WTC11 (cell line): Measurements from ENCODE around the gene STPG2.

Experiments used
- ATF3 ChIP-seq: sonication (generic); formaldehyde crosslinking; conservative IDR thresholded peaks from 2 replicates; pipeline ENCODE4 v1.8.1; 2022; ENCODE audit warnings: mild to moderate bottlenecking, missing genetic modification reagents
- CBFB ChIP-seq: sonication (generic); formaldehyde crosslinking; IDR thresholded peaks from 2 replicates; pipeline ENCODE4 v1.8.1; 2022; ENCODE audit warnings: mild to moderate bottlenecking, low read depth, missing genetic modification reagents
- CREM ChIP-seq: sonication (generic); formaldehyde crosslinking; IDR thresholded peaks from 2 replicates; pipeline ENCODE4 v1.8.1; 2022; ENCODE audit warnings: mild to moderate bottlenecking, missing genetic modification reagents, moderate library complexity
- JUN ChIP-seq: sonication (generic); formaldehyde crosslinking; IDR thresholded peaks from 2 replicates; pipeline ENCODE4 v1.8.0; 2023; ENCODE audit warnings: mild to moderate bottlenecking, missing genetic modification reagents
- NFYB ChIP-seq: sonication (generic); formaldehyde crosslinking; conservative IDR thresholded peaks from 2 replicates; pipeline ENCODE4 v1.8.0; 2022; ENCODE audit warnings: low read depth, missing genetic modification reagents
- PRRX2 ChIP-seq: fragments of 250-450 bp; sonication (Bioruptor Pico); IDR thresholded peaks from 2 replicates; pipeline ENCODE4 v1.8.0; 2021; ENCODE audit warnings: mild to moderate bottlenecking
- TF ChIP-seq, protein P1 (sequence below): fragments of 200-600 bp; IDR thresholded peaks from 2 replicates; pipeline ENCODE4 v1.8.0; 2022; ENCODE audit warnings: antibody characterized with exemption
- TF ChIP-seq, protein P2 (sequence below): sonication (generic); formaldehyde crosslinking; IDR thresholded peaks from 2 replicates; pipeline ENCODE4 v1.8.1; 2023; ENCODE audit warnings: mild to moderate bottlenecking, missing genetic modification reagents, moderate library complexity
- TF ChIP-seq, protein P3 (sequence below): sonication (generic); formaldehyde crosslinking; IDR thresholded peaks from 2 replicates; pipeline ENCODE4 v1.8.1; 2022; ENCODE audit warnings: low read depth, missing genetic modification reagents, borderline replicate concordance

DNA sequence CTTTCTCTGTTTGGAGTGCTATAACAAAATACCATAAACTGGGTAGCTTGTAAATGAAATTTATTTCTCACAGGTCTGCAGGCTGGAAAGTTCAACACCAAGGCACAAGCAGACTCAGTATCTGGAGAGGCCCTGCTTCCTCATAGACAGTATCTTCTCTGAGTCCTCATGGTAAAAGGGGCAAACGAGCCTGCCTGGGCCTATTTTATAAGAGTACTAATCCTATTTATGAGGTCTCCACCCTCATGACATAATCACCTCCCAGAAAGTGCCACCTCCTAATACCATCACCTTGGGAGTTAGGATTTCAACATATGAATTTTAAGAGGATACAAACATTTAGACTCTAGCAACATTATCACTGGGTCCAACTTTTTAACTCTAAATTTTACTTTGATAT lies 200.3 kb downstream of the STPG2 start:
- TF ChIP-seq, protein P1, sequence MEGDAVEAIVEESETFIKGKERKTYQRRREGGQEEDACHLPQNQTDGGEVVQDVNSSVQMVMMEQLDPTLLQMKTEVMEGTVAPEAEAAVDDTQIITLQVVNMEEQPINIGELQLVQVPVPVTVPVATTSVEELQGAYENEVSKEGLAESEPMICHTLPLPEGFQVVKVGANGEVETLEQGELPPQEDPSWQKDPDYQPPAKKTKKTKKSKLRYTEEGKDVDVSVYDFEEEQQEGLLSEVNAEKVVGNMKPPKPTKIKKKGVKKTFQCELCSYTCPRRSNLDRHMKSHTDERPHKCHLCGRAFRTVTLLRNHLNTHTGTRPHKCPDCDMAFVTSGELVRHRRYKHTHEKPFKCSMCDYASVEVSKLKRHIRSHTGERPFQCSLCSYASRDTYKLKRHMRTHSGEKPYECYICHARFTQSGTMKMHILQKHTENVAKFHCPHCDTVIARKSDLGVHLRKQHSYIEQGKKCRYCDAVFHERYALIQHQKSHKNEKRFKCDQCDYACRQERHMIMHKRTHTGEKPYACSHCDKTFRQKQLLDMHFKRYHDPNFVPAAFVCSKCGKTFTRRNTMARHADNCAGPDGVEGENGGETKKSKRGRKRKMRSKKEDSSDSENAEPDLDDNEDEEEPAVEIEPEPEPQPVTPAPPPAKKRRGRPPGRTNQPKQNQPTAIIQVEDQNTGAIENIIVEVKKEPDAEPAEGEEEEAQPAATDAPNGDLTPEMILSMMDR, result no peak
- TF ChIP-seq, protein P2, sequence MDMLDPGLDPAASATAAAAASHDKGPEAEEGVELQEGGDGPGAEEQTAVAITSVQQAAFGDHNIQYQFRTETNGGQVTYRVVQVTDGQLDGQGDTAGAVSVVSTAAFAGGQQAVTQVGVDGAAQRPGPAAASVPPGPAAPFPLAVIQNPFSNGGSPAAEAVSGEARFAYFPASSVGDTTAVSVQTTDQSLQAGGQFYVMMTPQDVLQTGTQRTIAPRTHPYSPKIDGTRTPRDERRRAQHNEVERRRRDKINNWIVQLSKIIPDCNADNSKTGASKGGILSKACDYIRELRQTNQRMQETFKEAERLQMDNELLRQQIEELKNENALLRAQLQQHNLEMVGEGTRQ (CRISPR knock-in tag), result no peak
- TF ChIP-seq ATF3 (CRISPR knock-in tag), result no peak
- no peak for TF ChIP-seq CREM (CRISPR knock-in tag)
- no peak for TF ChIP-seq NFYB (CRISPR knock-in tag)
- TF ChIP-seq JUN (CRISPR knock-in tag), result no peak
- TF ChIP-seq, protein P3, sequence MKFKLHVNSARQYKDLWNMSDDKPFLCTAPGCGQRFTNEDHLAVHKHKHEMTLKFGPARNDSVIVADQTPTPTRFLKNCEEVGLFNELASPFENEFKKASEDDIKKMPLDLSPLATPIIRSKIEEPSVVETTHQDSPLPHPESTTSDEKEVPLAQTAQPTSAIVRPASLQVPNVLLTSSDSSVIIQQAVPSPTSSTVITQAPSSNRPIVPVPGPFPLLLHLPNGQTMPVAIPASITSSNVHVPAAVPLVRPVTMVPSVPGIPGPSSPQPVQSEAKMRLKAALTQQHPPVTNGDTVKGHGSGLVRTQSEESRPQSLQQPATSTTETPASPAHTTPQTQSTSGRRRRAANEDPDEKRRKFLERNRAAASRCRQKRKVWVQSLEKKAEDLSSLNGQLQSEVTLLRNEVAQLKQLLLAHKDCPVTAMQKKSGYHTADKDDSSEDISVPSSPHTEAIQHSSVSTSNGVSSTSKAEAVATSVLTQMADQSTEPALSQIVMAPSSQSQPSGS (CRISPR knock-in tag), result no peak
- no peak for TF ChIP-seq CBFB (CRISPR knock-in tag)
- no peak for TF ChIP-seq PRRX2
